Measurements from ENCODE around the gene EPHA4.

The EPHA4 gene

DNA sequence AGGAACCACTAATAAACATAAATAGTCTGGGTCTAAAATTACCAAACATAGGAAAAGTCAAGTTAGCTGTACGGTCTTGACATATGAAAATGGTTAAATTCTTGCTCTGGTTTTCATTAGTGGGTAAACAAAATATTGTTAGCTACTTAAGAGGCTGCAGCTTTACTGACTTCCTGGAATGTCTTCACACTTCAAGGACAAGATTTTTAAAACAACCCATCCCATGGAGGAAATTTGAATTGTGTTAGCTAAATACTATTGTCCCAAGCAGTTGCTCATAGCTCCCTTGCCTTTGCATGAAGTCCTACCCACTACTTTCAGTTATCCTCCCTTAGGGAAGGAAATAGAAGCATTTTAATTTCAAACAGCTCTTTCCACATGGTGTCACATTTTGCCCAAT is 128.5 kb downstream of the EPHA4 start:
- no CpG with 5 or more reads among the region's 1 CpG for WGBS (ENCODE audit: extremely low coverage, insufficient coverage, low lambda C conversion rate)
- Histone ChIP-seq H3K4me3 (ENCODE audit: low read length) (no peak overlapping the region), H2BK5ac (ENCODE audit: low read length) (no peak overlapping the region), H3K18ac (ENCODE audit: low read length) (no peak overlapping the region), H3K27me3 (ENCODE audit: insufficient read depth, low read length, poor library complexity) (no peaks in the 10 kb centered on the region), H3K4me2 (ENCODE audit: low read length) (no peak overlapping the region), H3K36me3 (ENCODE audit: control insufficient read depth, insufficient read depth, low read length) (peaks cover 4% of the 10 kb centered on the region), H3K79me2 (ENCODE audit: control insufficient read depth, insufficient read depth, low read length) (no peaks in the 10 kb centered on the region), H2AK5ac (ENCODE audit: low read length) (no peak overlapping the region), H3K9ac (ENCODE audit: low read length) (no peak overlapping the region), H3K4ac (ENCODE audit: low read depth, low read length) (no peak overlapping the region), H2BK15ac (replicated peaks; ENCODE audit: low read depth) (no peak overlapping the region), H3K56ac (ENCODE audit: low read length) (no peak overlapping the region), H3K27ac (ENCODE audit: low read depth, low read length) (no peak overlapping the region), H3K79me1 (ENCODE audit: low read length) (no peaks in the 10 kb centered on the region), H2BK120ac (ENCODE audit: low read depth, low read length) (no peak overlapping the region), H4K8ac (ENCODE audit: low read depth, low read length) (no peak overlapping the region), H4K5ac (ENCODE audit: low read length) (no peak overlapping the region), H3K4me1 (ENCODE audit: control insufficient read depth, low read depth, low read length) (no peaks in the 10 kb centered on the region), H3K23ac (ENCODE audit: low read length) (no peak overlapping the region)
- DNase-seq: no peak

DNA sequence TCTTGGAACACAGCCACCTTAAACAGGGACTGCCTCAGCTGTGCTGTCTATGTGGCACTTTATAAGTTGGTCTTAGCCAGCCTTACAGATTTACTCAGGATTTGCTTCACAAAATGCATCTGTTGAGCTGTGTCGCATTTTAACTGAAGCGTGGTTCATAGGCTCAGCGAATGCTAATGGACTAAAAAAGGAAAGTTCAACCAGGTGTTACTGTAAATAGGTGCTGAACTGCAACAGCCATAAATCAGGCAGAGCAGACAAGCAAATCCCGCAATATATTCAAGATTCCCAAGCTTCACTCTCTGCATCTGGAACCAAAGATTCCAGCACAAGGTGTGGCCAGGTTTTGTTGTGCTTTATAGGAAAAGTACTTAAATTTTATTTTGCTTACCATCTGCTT is 130.0 kb downstream of the EPHA4 start:
- DNase-seq: no peak
- no peak overlapping the region for H3K9ac ChIP-seq (ENCODE audit: low read length)
- no peaks in the 10 kb centered on the region for H3K27me3 ChIP-seq (ENCODE audit: insufficient read depth, low read length, poor library complexity)
- no peak overlapping the region for H2BK15ac ChIP-seq (replicated peaks; ENCODE audit: low read depth)
- H2AK5ac ChIP-seq (ENCODE audit: low read length): no peak overlapping the region
- no peak overlapping the region for H4K5ac ChIP-seq (ENCODE audit: low read length)
- no peak overlapping the region for H3K27ac ChIP-seq (ENCODE audit: low read depth, low read length)
- no peak overlapping the region for H3K4me3 ChIP-seq (ENCODE audit: low read length)
- WGBS (ENCODE audit: extremely low coverage, insufficient coverage, low lambda C conversion rate): no CpG with 5 or more reads among the region's 4 CpGs
- H3K79me2 ChIP-seq (ENCODE audit: control insufficient read depth, insufficient read depth, low read length): no peaks in the 10 kb centered on the region
- H3K56ac ChIP-seq (ENCODE audit: low read length): no peak overlapping the region
- no peaks in the 10 kb centered on the region for H3K4me1 ChIP-seq (ENCODE audit: control insufficient read depth, low read depth, low read length)
- no peaks in the 10 kb centered on the region for H3K79me1 ChIP-seq (ENCODE audit: low read length)
- no peak overlapping the region for H3K18ac ChIP-seq (ENCODE audit: low read length)
- H2BK120ac ChIP-seq (ENCODE audit: low read depth, low read length): no peak overlapping the region
- H4K8ac ChIP-seq (ENCODE audit: low read depth, low read length): no peak overlapping the region
- no peak overlapping the region for H2BK5ac ChIP-seq (ENCODE audit: low read length)
- peaks cover 4% of the 10 kb centered on the region for H3K36me3 ChIP-seq (ENCODE audit: control insufficient read depth, insufficient read depth, low read length)
- no peak overlapping the region for H3K23ac ChIP-seq (ENCODE audit: low read length)
- H3K4ac ChIP-seq (ENCODE audit: low read depth, low read length): no peak overlapping the region
- no peak overlapping the region for H3K4me2 ChIP-seq (ENCODE audit: low read length)

DNA sequence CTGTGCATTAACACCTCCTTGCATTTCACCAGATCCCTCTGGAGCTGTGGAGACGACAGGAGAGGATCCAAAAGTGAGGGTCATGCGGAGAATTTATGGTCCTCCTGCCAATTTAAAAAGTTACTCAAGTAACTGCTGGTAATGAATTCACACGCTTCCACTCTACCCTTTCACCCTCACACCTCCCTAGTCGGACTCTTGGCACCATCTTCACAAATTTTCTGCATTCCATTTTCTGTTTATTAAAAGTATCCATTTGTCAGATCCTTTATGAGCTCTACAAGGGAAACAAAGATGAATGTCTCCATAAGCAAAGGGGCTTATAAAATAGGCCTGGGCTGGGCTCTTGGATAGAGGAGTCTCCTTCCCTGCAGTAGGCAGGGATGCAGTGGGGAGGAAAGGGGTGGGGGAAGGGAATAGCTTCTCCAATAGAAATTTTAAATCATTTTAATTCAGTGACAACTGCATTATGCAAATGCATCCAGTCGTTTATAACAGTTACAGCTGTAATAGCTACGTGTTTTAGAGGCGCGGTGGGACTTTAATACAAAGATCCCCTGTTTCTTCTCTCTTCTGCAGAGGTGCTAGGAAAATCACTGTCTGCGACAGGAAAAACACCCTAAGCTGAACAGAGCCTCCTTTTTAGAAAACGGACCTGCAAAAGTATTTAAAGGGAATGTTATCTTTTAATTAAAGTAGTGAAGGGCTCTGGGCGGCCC is 132.2 kb downstream of the EPHA4 start:
- Histone ChIP-seq H3K27me3 (ENCODE audit: insufficient read depth, low read length, poor library complexity) (no peaks in the 10 kb centered on the region), H2BK120ac (ENCODE audit: low read depth, low read length) (no peak overlapping the region), H3K18ac (ENCODE audit: low read length) (no peak overlapping the region), H3K4me2 (ENCODE audit: low read length) (no peak overlapping the region), H3K79me2 (ENCODE audit: control insufficient read depth, insufficient read depth, low read length) (no peaks in the 10 kb centered on the region), H2AK5ac (ENCODE audit: low read length) (no peak overlapping the region), H3K27ac (ENCODE audit: low read depth, low read length) (peak overlapping the region; percentile 73), H2BK15ac (replicated peaks; ENCODE audit: low read depth) (no peak overlapping the region), H3K79me1 (ENCODE audit: low read length) (no peaks in the 10 kb centered on the region), H4K8ac (ENCODE audit: low read depth, low read length) (no peak overlapping the region), H3K23ac (ENCODE audit: low read length) (no peak overlapping the region), H2BK5ac (ENCODE audit: low read length) (no peak overlapping the region), H3K4ac (ENCODE audit: low read depth, low read length) (no peak overlapping the region), H3K56ac (ENCODE audit: low read length) (no peak overlapping the region), H3K9ac (ENCODE audit: low read length) (no peak overlapping the region), H4K5ac (ENCODE audit: low read length) (no peak overlapping the region), H3K4me1 (ENCODE audit: control insufficient read depth, low read depth, low read length) (no peaks in the 10 kb centered on the region), H3K4me3 (ENCODE audit: low read length) (no peak overlapping the region), H3K36me3 (ENCODE audit: control insufficient read depth, insufficient read depth, low read length) (peaks cover 4% of the 10 kb centered on the region)
- DNase-seq: no peak
- WGBS (ENCODE audit: extremely low coverage, insufficient coverage, low lambda C conversion rate): no CpG with 5 or more reads among the region's 11 CpGs

DNA sequence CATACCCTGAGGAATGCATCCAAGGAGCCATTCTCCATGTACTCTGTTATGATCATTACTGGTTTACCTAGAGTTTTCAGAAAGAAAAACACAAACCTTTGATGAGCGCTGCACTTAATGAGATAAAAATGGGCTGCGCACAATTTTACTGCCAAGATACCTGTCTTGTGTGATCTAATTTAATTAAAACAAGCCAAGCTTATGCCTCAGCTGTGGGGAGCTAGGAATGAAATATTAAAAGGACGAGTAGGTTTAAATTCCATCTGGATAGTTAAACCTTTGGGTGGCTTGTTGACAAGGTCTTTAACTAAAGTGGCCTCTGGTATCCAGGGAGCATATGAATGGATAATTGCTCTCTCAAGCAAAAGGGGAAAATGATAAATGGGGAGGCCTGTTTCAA is 135.0 kb downstream of the EPHA4 start:
- H3K79me1 ChIP-seq (ENCODE audit: low read length): no peaks in the 10 kb centered on the region
- H3K23ac ChIP-seq (ENCODE audit: low read length): no peak overlapping the region

DNA sequence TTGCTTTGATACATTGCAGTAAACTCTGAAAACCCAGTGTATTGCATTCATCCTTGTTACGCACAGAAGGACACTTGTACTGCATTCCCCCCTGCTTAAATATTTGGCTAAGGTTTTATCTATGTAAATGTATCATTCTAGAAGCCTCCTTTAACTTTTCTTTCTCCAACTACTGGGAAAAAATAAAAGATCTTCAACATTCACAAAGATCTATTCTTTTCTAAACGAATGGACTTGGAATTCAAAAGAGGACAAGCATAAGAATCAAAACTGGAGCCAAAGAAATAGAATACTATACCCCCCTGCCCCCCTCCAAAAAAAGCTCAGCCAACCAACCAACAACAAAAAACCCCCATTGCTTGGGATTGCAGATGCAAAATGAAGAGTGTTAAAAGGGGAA is 136.9 kb downstream of the EPHA4 start:
- Histone ChIP-seq H3K23ac (ENCODE audit: low read length) (no peak overlapping the region), H3K27me3 (ENCODE audit: insufficient read depth, low read length, poor library complexity) (no peaks in the 10 kb centered on the region), H3K4me3 (ENCODE audit: low read length) (no peak overlapping the region), H3K27ac (ENCODE audit: low read depth, low read length) (no peak overlapping the region), H3K18ac (ENCODE audit: low read length) (no peak overlapping the region), H3K9ac (ENCODE audit: low read length) (no peak overlapping the region), H2BK15ac (replicated peaks; ENCODE audit: low read depth) (no peak overlapping the region), H3K79me1 (ENCODE audit: low read length) (no peaks in the 10 kb centered on the region), H3K79me2 (ENCODE audit: control insufficient read depth, insufficient read depth, low read length) (no peaks in the 10 kb centered on the region), H3K4me1 (ENCODE audit: control insufficient read depth, low read depth, low read length) (no peaks in the 10 kb centered on the region), H3K4me2 (ENCODE audit: low read length) (no peak overlapping the region), H4K5ac (ENCODE audit: low read length) (no peak overlapping the region), H2AK5ac (ENCODE audit: low read length) (no peak overlapping the region), H2BK120ac (ENCODE audit: low read depth, low read length) (no peak overlapping the region), H4K8ac (ENCODE audit: low read depth, low read length) (no peak overlapping the region), H3K56ac (ENCODE audit: low read length) (no peak overlapping the region), H3K36me3 (ENCODE audit: control insufficient read depth, insufficient read depth, low read length) (no peaks in the 10 kb centered on the region), H3K4ac (ENCODE audit: low read depth, low read length) (no peak overlapping the region), H2BK5ac (ENCODE audit: low read length) (no peak overlapping the region)
- WGBS (ENCODE audit: extremely low coverage, insufficient coverage, low lambda C conversion rate): no CpG with 5 or more reads among the region's 2 CpGs
- DNase-seq: no peak

More for the DNA sequence above, 135.0 kb downstream of the EPHA4 start:
- Histone ChIP-seq H4K8ac (ENCODE audit: low read depth, low read length) (no peak overlapping the region), H3K27ac (ENCODE audit: low read depth, low read length) (no peak overlapping the region), H2AK5ac (ENCODE audit: low read length) (no peak overlapping the region), H3K79me2 (ENCODE audit: control insufficient read depth, insufficient read depth, low read length) (no peaks in the 10 kb centered on the region), H3K4me2 (ENCODE audit: low read length) (no peak overlapping the region), H3K4me1 (ENCODE audit: control insufficient read depth, low read depth, low read length) (no peaks in the 10 kb centered on the region), H3K18ac (ENCODE audit: low read length) (no peak overlapping the region), H3K36me3 (ENCODE audit: control insufficient read depth, insufficient read depth, low read length) (peaks cover under 1% of the 10 kb centered on the region), H2BK5ac (ENCODE audit: low read length) (no peak overlapping the region), H3K27me3 (ENCODE audit: insufficient read depth, low read length, poor library complexity) (no peaks in the 10 kb centered on the region), H3K9ac (ENCODE audit: low read length) (no peak overlapping the region), H3K56ac (ENCODE audit: low read length) (no peak overlapping the region), H2BK15ac (replicated peaks; ENCODE audit: low read depth) (no peak overlapping the region), H3K4me3 (ENCODE audit: low read length) (no peak overlapping the region), H2BK120ac (ENCODE audit: low read depth, low read length) (no peak overlapping the region), H3K4ac (ENCODE audit: low read depth, low read length) (no peak overlapping the region), H4K5ac (ENCODE audit: low read length) (no peak overlapping the region)
- WGBS (ENCODE audit: extremely low coverage, insufficient coverage, low lambda C conversion rate): no CpG with 5 or more reads among the region's 3 CpGs
- DNase-seq: no peak

DNA sequence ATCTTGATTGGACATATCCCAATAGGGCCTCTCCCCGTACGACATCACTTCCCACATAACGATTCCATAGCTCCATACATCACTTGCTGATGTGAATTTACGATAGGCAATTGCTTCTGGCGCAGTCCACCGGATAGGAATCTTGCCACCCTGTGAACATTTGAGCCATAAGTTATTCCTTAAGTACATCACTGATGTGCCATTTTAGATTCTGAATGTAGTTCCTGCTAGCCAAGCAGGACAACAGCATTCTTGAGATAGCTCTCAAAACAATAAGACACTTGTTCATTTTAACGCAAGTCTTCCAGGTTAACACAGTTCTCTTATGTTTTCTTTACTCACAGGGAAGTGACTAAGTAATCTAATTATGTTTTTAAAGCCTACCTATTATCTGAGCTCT is 138.0 kb downstream of the EPHA4 start:
- H3K4me2 ChIP-seq (ENCODE audit: low read length): no peak overlapping the region
- H2BK5ac ChIP-seq (ENCODE audit: low read length): no peak overlapping the region
- H3K36me3 ChIP-seq (ENCODE audit: control insufficient read depth, insufficient read depth, low read length): peaks cover 3% of the 10 kb centered on the region
- no peak overlapping the region for H3K56ac ChIP-seq (ENCODE audit: low read length)
- no peak overlapping the region for H2BK15ac ChIP-seq (replicated peaks; ENCODE audit: low read depth)
- H3K18ac ChIP-seq (ENCODE audit: low read length): peak overlapping the region; percentile 51
- no peaks in the 10 kb centered on the region for H3K4me1 ChIP-seq (ENCODE audit: control insufficient read depth, low read depth, low read length)
- H3K9ac ChIP-seq (ENCODE audit: low read length): no peak overlapping the region
- DNase-seq: no peak
- no peaks in the 10 kb centered on the region for H3K79me2 ChIP-seq (ENCODE audit: control insufficient read depth, insufficient read depth, low read length)
- H4K5ac ChIP-seq (ENCODE audit: low read length): no peak overlapping the region
- no CpG with 5 or more reads among the region's 7 CpGs for WGBS (ENCODE audit: extremely low coverage, insufficient coverage, low lambda C conversion rate)
- H2AK5ac ChIP-seq (ENCODE audit: low read length): no peak overlapping the region
- H3K27me3 ChIP-seq (ENCODE audit: insufficient read depth, low read length, poor library complexity): no peaks in the 10 kb centered on the region
- H3K79me1 ChIP-seq (ENCODE audit: low read length): no peaks in the 10 kb centered on the region
- no peak overlapping the region for H3K23ac ChIP-seq (ENCODE audit: low read length)
- no peak overlapping the region for H3K4me3 ChIP-seq (ENCODE audit: low read length)
- no peak overlapping the region for H3K4ac ChIP-seq (ENCODE audit: low read depth, low read length)
- no peak overlapping the region for H2BK120ac ChIP-seq (ENCODE audit: low read depth, low read length)
- no peak overlapping the region for H4K8ac ChIP-seq (ENCODE audit: low read depth, low read length)
- no peak overlapping the region for H3K27ac ChIP-seq (ENCODE audit: low read depth, low read length)
